Measurements from ENCODE around the gene RNF213. TPM values are rescaled to one million over a fixed set of nuclear protein-coding genes. Genes with fewer than 3 reads are reported as not detected.

Gene RNF213
- polyA plus RNA-seq, 1 of the 3 experiments (the other 2 are of a cell fraction), result 57.5 TPM

GRCh38 chr17:80245566-80246265 is 14.9 kb upstream of the RNF213 start:
- H3K9ac ChIP-seq, result no peak overlapping the region
- DNase-seq, result peak; percentile 26
- no peaks in the 10 kb centered on the region for H3K79me2 ChIP-seq (ENCODE audit: insufficient read depth)
- WGBS (ENCODE audit: low lambda C conversion rate), result 94% methylated on average over 25 of the region's 27 CpGs
- H3F3A ChIP-seq (replicated peaks; ENCODE audit: insufficient read depth), result no peaks in the 10 kb centered on the region
- H3K4me1 ChIP-seq (ENCODE audit: control insufficient read depth in 1 of 2, insufficient read depth in 2 of 2, low read depth in 1 of 2, low read length in 1 of 2), result no peaks in the 10 kb centered on the region
- no peak for TF ChIP-seq JUND (IDR thresholded peaks at IDR 0.05)
- TF ChIP-seq GATA2 (CRISPR knock-in tag; IDR thresholded peaks at IDR 0.05), result no peak
- no peak for TF ChIP-seq POLR2AphosphoS5 (IDR thresholded peaks at IDR 0.05; ENCODE audit: low read depth, low read length)
- no peak for TF ChIP-seq REST (IDR thresholded peaks at IDR 0.05; ENCODE audit: low read depth, low read length)
- TF ChIP-seq NFIC (IDR thresholded peaks at IDR 0.05; ENCODE audit: borderline replicate concordance), result no peak
- TF ChIP-seq FOXJ3 (CRISPR knock-in tag; IDR thresholded peaks at IDR 0.05), result no peak
- no peak for TF ChIP-seq TAF1 (IDR thresholded peaks at IDR 0.05; ENCODE audit: borderline replicate concordance, low read depth, low read length)
- TF ChIP-seq RFX5 (IDR thresholded peaks at IDR 0.05; ENCODE audit: low read length), result no peak
- no peak for TF ChIP-seq RXRA (IDR thresholded peaks at IDR 0.05; ENCODE audit: borderline replicate concordance, low read depth)
- TF ChIP-seq MXI1 (IDR thresholded peaks at IDR 0.05; ENCODE audit: low read depth, low read length), result no peak
- no peak for TF ChIP-seq EZH2phosphoT487 (IDR thresholded peaks at IDR 0.05; ENCODE audit: borderline replicate concordance, low read depth)
- TF ChIP-seq FOSL2 (IDR thresholded peaks at IDR 0.05; ENCODE audit: borderline replicate concordance, low read depth), result no peak
- no peak for TF ChIP-seq RAD21 (IDR thresholded peaks at IDR 0.05; ENCODE audit: low read length)
- no peak for TF ChIP-seq USF2 (IDR thresholded peaks at IDR 0.05; ENCODE audit: borderline replicate concordance, low read depth, low read length)
- TF ChIP-seq CHD2 (IDR thresholded peaks at IDR 0.05; ENCODE audit: low read length, partially characterized antibody), result no peak
- no peaks in the 10 kb centered on the region for H3K9me2 ChIP-seq
- H3K9me3 ChIP-seq, result no peaks in the 10 kb centered on the region
- no peak overlapping the region for H3K4me3 ChIP-seq (ENCODE audit: low read depth in 2 of 2, low read length in 1 of 2)
- H3K27ac ChIP-seq (ENCODE audit: low read depth in 2 of 2, low read length in 1 of 2), result no peak overlapping the region
- ChIA-PET POLR2A (no interaction called here), CTCF (interaction anchor here (0.8 kb wide), 1 partner anchor 164 kb away, joined by 3 read pairs; no protein-coding TSS in a partner anchor)
- peaks cover 15 to 21% of the 10 kb centered on the region in 2 experiments for H3K36me3 ChIP-seq (replicated peaks in 1 of 2; ENCODE audit: control insufficient read depth in 1 of 2, insufficient read depth in 2 of 2, low read length in 1 of 2)
- no peaks in the 10 kb centered on the region for H4K20me1 ChIP-seq (ENCODE audit: insufficient read depth)
- H3K27me3 ChIP-seq (ENCODE audit: insufficient read depth), result no peaks in the 10 kb centered on the region
- H3K4me2 ChIP-seq, result no peak overlapping the region
- H2AFZ ChIP-seq (ENCODE audit: low read depth), result no peak overlapping the region

Measured in SK-N-SH (cell line).